AG04449 (cell line): ENCODE data around the gene BAX.

ENCODE experiments used
- CTCF ChIA-PET: fragments of 350-600 bp; formaldehyde crosslinking; extraction: SDS; loops from one replicate; lab custom pipeline; 2021; ENCODE audit warnings: antibody characterized with exemption; lab: Yijun Ruan, JAX
- POLR2A ChIA-PET: fragments of 400-600, 350-600 bp; formaldehyde crosslinking; extraction: SDS; loops from one replicate; lab custom pipeline; 2020; ENCODE audit warnings: antibody characterized with exemption, inconsistent platforms; lab: Yijun Ruan, JAX
- DNase-seq: peaks from one replicate; pipeline ENCODE4 v3.0.0-alpha.2; 2010; ENCODE audit warnings: low read depth, low spot score
- H3K4me3 ChIP-seq: 2 replicates; pipeline ENCODE4 v1.5.1; 2011; ENCODE audit warnings: low read depth, mild to moderate bottlenecking, control low read depth, low read length
- TF ChIP-seq, protein P1 (sequence below): IDR thresholded peaks from one replicate; pipeline ENCODE4 v1.5.1; 2011; ENCODE audit warnings: mild to moderate bottlenecking, moderate library complexity, low read length, control low read depth, inconsistent platforms; ENCODE audit not compliant: insufficient read depth; ENCODE audit errors: missing control alignments

The BAX gene

GRCh38 chr19:49006905-49007304 is 52.2 kb downstream of the BAX start:
- no peak for DNase-seq
- POLR2A ChIA-PET, result interaction anchor here (1.6 kb wide), 1 partner anchor 9 kb away, joined by 3 read pairs; no protein-coding TSS in a partner anchor
- CTCF ChIA-PET, result interaction anchor here (1.0 to 11.0 kb wide), 4 partner anchors 8 to 218 kb away, joined by 3 to 146 read pairs (median 8); no protein-coding TSS in a partner anchor
- no peak overlapping the region for H3K4me3 ChIP-seq
- TF ChIP-seq, protein P1, sequence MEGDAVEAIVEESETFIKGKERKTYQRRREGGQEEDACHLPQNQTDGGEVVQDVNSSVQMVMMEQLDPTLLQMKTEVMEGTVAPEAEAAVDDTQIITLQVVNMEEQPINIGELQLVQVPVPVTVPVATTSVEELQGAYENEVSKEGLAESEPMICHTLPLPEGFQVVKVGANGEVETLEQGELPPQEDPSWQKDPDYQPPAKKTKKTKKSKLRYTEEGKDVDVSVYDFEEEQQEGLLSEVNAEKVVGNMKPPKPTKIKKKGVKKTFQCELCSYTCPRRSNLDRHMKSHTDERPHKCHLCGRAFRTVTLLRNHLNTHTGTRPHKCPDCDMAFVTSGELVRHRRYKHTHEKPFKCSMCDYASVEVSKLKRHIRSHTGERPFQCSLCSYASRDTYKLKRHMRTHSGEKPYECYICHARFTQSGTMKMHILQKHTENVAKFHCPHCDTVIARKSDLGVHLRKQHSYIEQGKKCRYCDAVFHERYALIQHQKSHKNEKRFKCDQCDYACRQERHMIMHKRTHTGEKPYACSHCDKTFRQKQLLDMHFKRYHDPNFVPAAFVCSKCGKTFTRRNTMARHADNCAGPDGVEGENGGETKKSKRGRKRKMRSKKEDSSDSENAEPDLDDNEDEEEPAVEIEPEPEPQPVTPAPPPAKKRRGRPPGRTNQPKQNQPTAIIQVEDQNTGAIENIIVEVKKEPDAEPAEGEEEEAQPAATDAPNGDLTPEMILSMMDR, result no peak

- ChIA-PET CTCF (interaction anchor here (0.6 to 11.0 kb wide), 5 partner anchors 8 to 190 kb away, joined by 3 to 146 read pairs (median 11); partner anchors contain the start of genes GYS1, LHB and RUVBL2), POLR2A (no interaction called here)
- H3K4me3 ChIP-seq, result no peak overlapping the region
- DNase-seq, result no peak
- TF ChIP-seq, protein P1, result no peak
Observed at GRCh38 chr19:49009828-49010227, 55.2 kb downstream of the BAX start.

GRCh38 chr19:49010453-49010852 is 55.8 kb downstream of the BAX start:
- DNase-seq, result no peak
- ChIA-PET POLR2A (no interaction called here), CTCF (interaction anchor here (3.3 to 11.0 kb wide), 2 partner anchors 11 to 17 kb away, joined by 15 to 146 read pairs; partner anchors contain the start of genes GYS1 and RUVBL2)
- no peak overlapping the region for H3K4me3 ChIP-seq
- TF ChIP-seq, protein P1, result no peak

DNA sequence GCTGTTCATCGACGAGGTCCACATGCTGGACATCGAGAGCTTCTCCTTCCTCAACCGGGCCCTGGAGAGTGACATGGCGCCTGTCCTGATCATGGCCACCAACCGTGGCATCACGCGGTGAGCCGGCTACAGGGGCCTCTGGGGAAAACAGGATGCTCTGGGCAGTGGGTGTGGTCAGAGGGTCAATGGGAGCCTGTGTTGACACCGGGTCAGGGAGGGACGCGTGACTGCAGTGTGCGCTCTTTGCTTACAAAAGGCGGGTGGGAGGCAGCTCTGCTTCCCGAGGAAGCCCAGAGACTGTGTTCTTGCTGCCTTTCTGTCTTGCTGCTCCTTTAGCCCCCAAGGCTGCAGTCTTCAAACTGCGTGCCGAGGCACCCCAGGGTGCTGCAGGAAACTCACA is 56.5 kb downstream of the BAX start:
- CTCF ChIA-PET, result interaction anchor here (11.0 kb wide), 1 partner anchor 12 kb away, joined by 146 read pairs; no protein-coding TSS in a partner anchor
- DNase-seq, result no peak
- TF ChIP-seq, protein P1, result no peak
- H3K4me3 ChIP-seq, result no peak overlapping the region
- POLR2A ChIA-PET, result no interaction called here
